ENCODE data around the gene ZNF292. TPM values are rescaled to one million over a fixed set of nuclear protein-coding genes. Genes with fewer than 3 reads are reported as not detected.

ZNF292 gene
- total RNA-seq, 4 donors from 2014 or later = 35.5 to 48.3 (median 43.9) TPM

- H3K27ac ChIP-seq = no peak overlapping the region
- no peaks in the 10 kb centered on the region for H3K27me3 ChIP-seq
- H3K4me3 ChIP-seq = no peak overlapping the region
- DNase-seq (ENCODE audit: low spot score in 2 of 2) = no peak
- TF ChIP-seq POLR2A (IDR thresholded peaks at IDR 0.05) (no peak), EP300 (IDR thresholded peaks at IDR 0.05) (no peak)
- TF ChIP-seq, protein P1, sequence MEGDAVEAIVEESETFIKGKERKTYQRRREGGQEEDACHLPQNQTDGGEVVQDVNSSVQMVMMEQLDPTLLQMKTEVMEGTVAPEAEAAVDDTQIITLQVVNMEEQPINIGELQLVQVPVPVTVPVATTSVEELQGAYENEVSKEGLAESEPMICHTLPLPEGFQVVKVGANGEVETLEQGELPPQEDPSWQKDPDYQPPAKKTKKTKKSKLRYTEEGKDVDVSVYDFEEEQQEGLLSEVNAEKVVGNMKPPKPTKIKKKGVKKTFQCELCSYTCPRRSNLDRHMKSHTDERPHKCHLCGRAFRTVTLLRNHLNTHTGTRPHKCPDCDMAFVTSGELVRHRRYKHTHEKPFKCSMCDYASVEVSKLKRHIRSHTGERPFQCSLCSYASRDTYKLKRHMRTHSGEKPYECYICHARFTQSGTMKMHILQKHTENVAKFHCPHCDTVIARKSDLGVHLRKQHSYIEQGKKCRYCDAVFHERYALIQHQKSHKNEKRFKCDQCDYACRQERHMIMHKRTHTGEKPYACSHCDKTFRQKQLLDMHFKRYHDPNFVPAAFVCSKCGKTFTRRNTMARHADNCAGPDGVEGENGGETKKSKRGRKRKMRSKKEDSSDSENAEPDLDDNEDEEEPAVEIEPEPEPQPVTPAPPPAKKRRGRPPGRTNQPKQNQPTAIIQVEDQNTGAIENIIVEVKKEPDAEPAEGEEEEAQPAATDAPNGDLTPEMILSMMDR (IDR thresholded peaks at IDR 0.05) = no peak
- H3K9me3 ChIP-seq = no peaks in the 10 kb centered on the region
- H3K4me1 ChIP-seq = peaks cover 0 to 48% (median 3%) of the 10 kb centered on the region in 4 donors
- peaks cover 0 to 10% (median 0%) of the 10 kb centered on the region in 3 donors for H3K36me3 ChIP-seq
These were observed 57.2 kb downstream of the ZNF292 start for GRCh38 chr6:87212596-87212995.

DNA sequence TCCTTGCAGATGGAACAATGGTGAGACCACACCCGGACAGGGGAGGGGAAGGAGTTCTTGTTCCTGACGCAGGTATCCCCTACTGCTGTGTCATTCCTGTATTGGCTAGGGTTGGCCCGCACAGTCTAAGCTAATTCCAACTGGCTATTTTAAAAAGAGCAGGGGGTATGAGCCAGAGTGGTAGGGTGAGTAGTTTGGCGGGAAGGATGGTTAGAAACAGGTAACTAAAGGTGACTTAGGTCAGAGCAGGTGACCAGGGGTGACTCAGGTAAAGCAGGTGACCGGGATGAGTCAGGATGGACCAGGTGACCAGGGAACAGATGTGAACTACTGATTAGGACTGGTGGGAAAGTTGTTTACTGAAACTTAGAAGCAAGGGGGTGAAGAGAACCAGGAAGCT is 58.0 kb downstream of the ZNF292 start:
- Histone ChIP-seq H3K27me3 (no peaks in the 10 kb centered on the region), H3K4me3 (no peak overlapping the region), H3K36me3 (peaks cover 0 to 11% (median 0%) of the 10 kb centered on the region in 3 donors), H3K27ac (no peak overlapping the region), H3K4me1 (peaks cover 0 to 46% (median 3%) of the 10 kb centered on the region in 4 donors), H3K9me3 (no peaks in the 10 kb centered on the region)
- DNase-seq (ENCODE audit: low spot score in 2 of 2) = no peak
- 91% methylated on average over 5 of the region's 5 CpGs for WGBS, 2 donors
- TF ChIP-seq, protein P1 (IDR thresholded peaks at IDR 0.05) = no peak
- TF ChIP-seq POLR2A (IDR thresholded peaks at IDR 0.05) (no peak), EP300 (IDR thresholded peaks at IDR 0.05) (no peak)

- peaks cover 0 to 40% (median 3%) of the 10 kb centered on the region in 4 donors for H3K4me1 ChIP-seq
- no peak overlapping the region for H3K4me3 ChIP-seq
- H3K36me3 ChIP-seq = peaks cover 0 to 26% (median 0%) of the 10 kb centered on the region in 3 donors
- TF ChIP-seq EP300 (IDR thresholded peaks at IDR 0.05) (no peak), POLR2A (IDR thresholded peaks at IDR 0.05) (no peak)
- TF ChIP-seq, protein P1 (IDR thresholded peaks at IDR 0.05) = no peak
- H3K27me3 ChIP-seq = no peaks in the 10 kb centered on the region
- no peaks in the 10 kb centered on the region for H3K9me3 ChIP-seq
- DNase-seq (ENCODE audit: low spot score in 2 of 2) = no peak
- no peak overlapping the region for H3K27ac ChIP-seq
These were observed 59.5 kb downstream of the ZNF292 start for GRCh38 chr6:87214831-87215230.

GRCh38 chr6:87220997-87221396 is 65.6 kb downstream of the ZNF292 start:
- no peak for DNase-seq (ENCODE audit: low spot score in 2 of 2)
- Histone ChIP-seq H3K27me3 (no peaks in the 10 kb centered on the region), H3K4me3 (no peak overlapping the region), H3K27ac (no peak overlapping the region), H3K36me3 (peaks cover 0 to 71% (median 3%) of the 10 kb centered on the region in 3 donors), H3K4me1 (no peaks in the 10 kb centered on the region), H3K9me3 (no peaks in the 10 kb centered on the region)
- 96 to 97% methylated on average over 1 of the region's 1 CpG for WGBS, 2 donors
- TF ChIP-seq POLR2A (IDR thresholded peaks at IDR 0.05) (no peak), EP300 (IDR thresholded peaks at IDR 0.05) (no peak)
- TF ChIP-seq, protein P1 (IDR thresholded peaks at IDR 0.05) = no peak

- peaks cover 0 to 64% (median 3%) of the 10 kb centered on the region in 3 donors for H3K36me3 ChIP-seq
- WGBS, 2 donors = 98 to 100% methylated on average over 1 of the region's 1 CpG
These were observed 67.3 kb downstream of the ZNF292 start for GRCh38 chr6:87222676-87223075.

More at GRCh38 chr6:87222676-87223075, 67.3 kb downstream of the ZNF292 start:
- Histone ChIP-seq H3K9me3 (no peaks in the 10 kb centered on the region), H3K27ac (no peak overlapping the region), H3K4me3 (no peak overlapping the region), H3K27me3 (no peaks in the 10 kb centered on the region), H3K4me1 (no peaks in the 10 kb centered on the region)
- DNase-seq (ENCODE audit: low spot score in 2 of 2) = no peak
- TF ChIP-seq, protein P1 (IDR thresholded peaks at IDR 0.05) = no peak
- TF ChIP-seq EP300 (IDR thresholded peaks at IDR 0.05) (no peak), POLR2A (IDR thresholded peaks at IDR 0.05) (no peak)

Data from tibial nerve (tissue), 4 donors.